Vagina (tissue), 2 donors: ENCODE results near the gene LRRC9.

Experiments
- CTCF ChIP-seq, 3 experiments: fragments of 450-650 bp in 2 of 3; fragments of 200-600 bp in 1 of 3; sonication (generic) in 1 of 3; IDR thresholded peaks; one replicate each; pipeline ENCODE4 v1.5.1; 2017 to 2019; ENCODE audit warnings: antibody characterized with exemption in 3 of 3, mild to moderate bottlenecking in 2 of 3, moderate library complexity in 2 of 3
- POLR2A ChIP-seq, 2 donors: fragments of 450-650 bp; IDR thresholded peaks; one replicate each; pipeline ENCODE4 v1.6.1; 2017; ENCODE audit warnings: antibody characterized with exemption in 2 of 2, mild to moderate bottlenecking in 2 of 2, moderate library complexity in 2 of 2
- POLR2AphosphoS5 ChIP-seq, 2 donors: sonication (generic); formaldehyde crosslinking; IDR thresholded peaks; one replicate each; pipeline ENCODE4 v1.9.0; 2017; ENCODE audit warnings: antibody characterized with exemption in 2 of 2, mild to moderate bottlenecking in 2 of 2, low read depth in 1 of 2; ENCODE audit not compliant: insufficient read depth in 1 of 2

GRCh38 chr14:60008042-60008441, 88.1 kb downstream of the LRRC9 start:
- TF ChIP-seq POLR2A (IDR thresholded peaks at IDR 0.05) (no peak), CTCF (IDR thresholded peaks at IDR 0.05) (no peak), POLR2AphosphoS5 (IDR thresholded peaks at IDR 0.05; ENCODE audit: insufficient read depth in 1 of 2, low read depth in 1 of 2) (no peak)
